HUDEP-2 (cell line): Measurements from ENCODE around the gene RIPPLY3.
A peak's percentile ranks its signal among the peaks of the same experiment; 100 is the strongest.

Experiments used
- DNase-seq, 76 experiments: peaks; one replicate each; lab custom pipeline; 2025; ENCODE audit not compliant: unreplicated experiment in 76 of 76; lab: John Stamatoyannopoulos, UW

Gene RIPPLY3

GRCh38 chr21:37006486-37007291 is at the start of gene RIPPLY3:
TSS of gene RIPPLY3 (plus strand) at chr21:37006702. CDS start at chr21:37006773, 71 bp downstream.
- DNase-seq = peak in 1 of 76 experiments; percentile 5

GRCh38 chr21:36959020-36959835 is 47.3 kb upstream of the RIPPLY3 start:
- peak in 6 of 76 experiments; percentile 6 to 25 (median 10) for DNase-seq

- DNase-seq = no peak
Observed at GRCh38 chr21:36960676-36961284, 45.7 kb upstream of the RIPPLY3 start.

- DNase-seq = no peak
Observed at GRCh38 chr21:36962098-36962780, 44.3 kb upstream of the RIPPLY3 start.

- no peak for DNase-seq
Observed at GRCh38 chr21:36964398-36964797, 42.1 kb upstream of the RIPPLY3 start.

GRCh38 chr21:36964827-36965719 is 41.4 kb upstream of the RIPPLY3 start:
- DNase-seq = peak in 20 of 76 experiments; percentile 14 to 63 (median 30)

GRCh38 chr21:36965720-36966065 is 40.8 kb upstream of the RIPPLY3 start:
- peak in 2 of 76 experiments; percentile 6 to 28 for DNase-seq

GRCh38 chr21:36966066-36966820 is 40.3 kb upstream of the RIPPLY3 start, which contains the start of gene HLCS:
TSS of gene HLCS (minus strand) at chr21:36966669. CDS start at chr21:36966638, 31 bp downstream.
- peak in 71 of 76 experiments; percentile 12 to 86 (median 64) for DNase-seq

- peak in 7 of 76 experiments; percentile 11 to 78 (median 39) for DNase-seq
Observed at GRCh38 chr21:36966821-36967768, 39.4 kb upstream of the RIPPLY3 start.

GRCh38 chr21:36968414-36968813 is 38.1 kb upstream of the RIPPLY3 start:
- DNase-seq = no peak

- no peak for DNase-seq
Observed at GRCh38 chr21:36968976-36969375, 37.5 kb upstream of the RIPPLY3 start.

GRCh38 chr21:36973986-36974850 is 32.3 kb upstream of the RIPPLY3 start:
- no peak for DNase-seq

- DNase-seq = no peak
Observed at GRCh38 chr21:36974851-36975192, 31.7 kb upstream of the RIPPLY3 start.

- DNase-seq = no peak
Observed at GRCh38 chr21:36976228-36976861, 30.2 kb upstream of the RIPPLY3 start.

GRCh38 chr21:36976882-36977651 is 29.4 kb upstream of the RIPPLY3 start:
- DNase-seq = peak in 47 of 76 experiments; percentile 12 to 85 (median 58)
